Measurements from ENCODE around the gene TRIM2. TPM values are rescaled to one million over a fixed set of nuclear protein-coding genes. Genes with fewer than 3 reads are reported as not detected.

Gene TRIM2
- total RNA-seq, 2 experiments from 2014 or later, result 0.63 to 1.4 TPM

- no peaks in the 10 kb centered on the region for H3K4me1 Mint-ChIP-seq (ENCODE audit: low read depth)
- TF ChIP-seq CTCF (IDR thresholded peaks at IDR 0.05), result no peak
- no peak for DNase-seq
- no peaks in the 10 kb centered on the region for H3K27me3 Mint-ChIP-seq
- H3K36me3 Mint-ChIP-seq (ENCODE audit: low read depth), result no peaks in the 10 kb centered on the region
- H3K4me3 Mint-ChIP-seq, result no peak overlapping the region
- H3K9me3 Mint-ChIP-seq, result no peaks in the 10 kb centered on the region
- intact Hi-C loops (cut with micrococcal nuclease), result no loop called here
- H3K27ac Mint-ChIP-seq, result no peak overlapping the region
- ATAC-seq, result no peak
- POLR2A ChIA-PET, result no interaction called here
- CTCF ChIA-PET, result interaction anchor here (0.7 kb wide), 1 partner anchor 83 kb away, joined by 3 read pairs; no protein-coding TSS in a partner anchor
Measured at GRCh38 chr4:153282023-153282422, 77.8 kb downstream of the TRIM2 start.

GRCh38 chr4:153283260-153283659, 79.0 kb downstream of the TRIM2 start:
- Mint-ChIP-seq H3K36me3 (ENCODE audit: low read depth) (no peaks in the 10 kb centered on the region), H3K9me3 (no peaks in the 10 kb centered on the region), H3K27ac (no peak overlapping the region), H3K27me3 (no peaks in the 10 kb centered on the region), H3K4me3 (no peak overlapping the region), H3K4me1 (ENCODE audit: low read depth) (no peaks in the 10 kb centered on the region)
- POLR2A ChIA-PET, result no interaction called here
- no peak for TF ChIP-seq CTCF (IDR thresholded peaks at IDR 0.05)
- CTCF ChIA-PET, result no interaction called here
- DNase-seq (no peak), ATAC-seq (no peak)
- intact Hi-C loops (cut with micrococcal nuclease), result no loop called here

GRCh38 chr4:153290134-153290533, 85.9 kb downstream of the TRIM2 start:
- Mint-ChIP-seq H3K4me3 (no peak overlapping the region), H3K4me1 (ENCODE audit: low read depth) (peaks cover 3% of the 10 kb centered on the region), H3K9me3 (no peaks in the 10 kb centered on the region), H3K27ac (no peak overlapping the region), H3K27me3 (no peaks in the 10 kb centered on the region), H3K36me3 (ENCODE audit: low read depth) (no peaks in the 10 kb centered on the region)
- DNase-seq (no peak), ATAC-seq (no peak)
- ChIA-PET CTCF (interaction anchor here (0.5 kb wide), 1 partner anchor 198 kb away, joined by 3 read pairs; no protein-coding TSS in a partner anchor), POLR2A (no interaction called here)
- intact Hi-C loops (cut with micrococcal nuclease), result no loop called here
- TF ChIP-seq CTCF (IDR thresholded peaks at IDR 0.05), result no peak

GRCh38 chr4:153291562-153291961, 87.3 kb downstream of the TRIM2 start:
- peaks cover 3% of the 10 kb centered on the region for H3K4me1 Mint-ChIP-seq (ENCODE audit: low read depth)
- intact Hi-C loops (cut with micrococcal nuclease), result no loop called here

More at GRCh38 chr4:153291562-153291961, 87.3 kb downstream of the TRIM2 start:
- POLR2A ChIA-PET, result no interaction called here
- no peak overlapping the region for H3K4me3 Mint-ChIP-seq
- H3K27me3 Mint-ChIP-seq, result no peaks in the 10 kb centered on the region
- no peak for ATAC-seq
- CTCF ChIA-PET, result interaction anchor here (1.1 kb wide), 1 partner anchor 17 kb away, joined by 3 read pairs; no protein-coding TSS in a partner anchor
- H3K9me3 Mint-ChIP-seq, result no peaks in the 10 kb centered on the region
- no peak for DNase-seq
- no peak for TF ChIP-seq CTCF (IDR thresholded peaks at IDR 0.05)
- no peak overlapping the region for H3K27ac Mint-ChIP-seq
- H3K36me3 Mint-ChIP-seq (ENCODE audit: low read depth), result no peaks in the 10 kb centered on the region

Data from activated CD8-positive, alpha-beta T cell treated with anti-CD3 and anti-CD28 coated beads for 36 hours (primary cell).